NCI-H2029 (cell line): ENCODE results near the gene DCLK1.
A peak's percentile ranks its signal among the peaks of the same experiment; 100 is the strongest.

Experiments
- DNase-seq: peaks from one replicate; lab custom pipeline; 2025; lab: John Stamatoyannopoulos, UW

The DCLK1 gene

DNA sequence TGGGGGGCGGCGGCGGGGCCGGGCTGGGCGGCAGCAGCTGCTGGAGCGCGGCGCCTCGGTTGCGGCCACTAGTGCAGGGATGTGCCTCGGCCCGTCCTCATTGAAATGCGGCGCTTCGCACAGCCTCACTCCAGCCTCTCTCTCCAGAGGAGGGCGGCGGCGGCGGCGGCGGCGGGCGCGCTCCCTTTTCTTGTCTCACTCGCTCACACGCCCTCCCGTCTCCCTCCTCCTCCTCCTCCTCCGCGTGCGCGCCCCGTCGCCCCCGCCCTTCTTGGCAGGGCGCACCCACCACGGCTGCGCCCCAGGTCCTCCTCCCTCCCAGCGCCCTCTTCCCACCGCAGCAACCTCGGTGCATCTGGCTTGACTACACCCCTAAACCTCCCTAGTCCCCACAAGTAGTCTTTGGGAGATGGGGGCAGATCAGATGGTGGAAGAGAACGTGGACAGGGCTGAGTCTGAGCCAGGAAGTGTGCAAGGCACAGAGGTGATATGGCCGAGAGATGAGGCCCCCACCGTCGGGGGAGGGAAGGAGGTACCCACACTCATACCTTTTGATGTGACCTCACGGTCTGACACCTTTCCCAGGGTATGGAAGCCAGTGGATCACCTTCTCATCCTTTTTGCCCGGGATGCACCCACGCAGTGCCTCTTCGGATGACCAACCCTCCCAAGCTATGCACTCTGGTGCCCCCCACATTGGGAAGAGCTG lies at the start of gene DCLK1:
TSS of gene DCLK1 (minus strand) at position 161 of the 709 bp plus-strand sequence.
- DNase-seq, result no peak

DNA sequence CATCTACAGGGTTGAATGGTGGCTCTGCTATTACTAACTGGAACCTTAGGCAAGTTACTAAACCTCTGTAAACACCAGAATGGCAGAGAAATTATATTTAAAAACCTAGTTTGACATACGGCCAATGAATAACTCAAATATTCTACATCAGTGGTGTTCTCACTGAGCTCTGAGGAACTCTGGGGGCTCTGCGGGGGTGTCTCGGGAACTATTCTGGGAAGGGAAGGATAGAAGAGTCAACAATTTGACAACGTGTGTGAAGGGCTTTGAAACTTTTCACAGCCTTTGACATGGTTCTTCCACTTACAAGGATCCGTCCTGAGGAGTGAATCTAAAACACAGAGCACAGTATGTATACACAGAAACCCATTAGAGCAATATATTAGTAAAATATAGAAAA lies 44.4 kb upstream of the DCLK1 start:
- no peak for DNase-seq

DNA sequence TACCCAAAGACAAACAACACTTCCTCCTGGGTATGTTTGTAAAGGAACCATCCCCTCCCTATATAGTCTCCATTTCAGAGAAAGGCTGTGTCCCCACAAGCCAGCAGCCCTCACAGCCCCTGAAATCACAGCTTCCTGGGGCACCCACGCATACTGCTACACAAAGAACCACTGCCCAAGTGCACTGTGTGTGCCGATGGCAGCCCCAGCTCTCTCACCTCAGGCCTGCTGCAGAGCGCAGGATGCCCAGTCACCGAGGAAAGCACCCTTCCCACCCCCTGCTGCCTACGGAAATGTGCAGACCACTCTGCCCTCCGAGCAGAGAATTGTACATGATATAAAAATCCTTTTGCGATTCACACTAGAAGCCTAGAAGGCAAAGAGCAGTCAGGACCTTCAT lies 43.7 kb upstream of the DCLK1 start:
- DNase-seq, result no peak

DNA sequence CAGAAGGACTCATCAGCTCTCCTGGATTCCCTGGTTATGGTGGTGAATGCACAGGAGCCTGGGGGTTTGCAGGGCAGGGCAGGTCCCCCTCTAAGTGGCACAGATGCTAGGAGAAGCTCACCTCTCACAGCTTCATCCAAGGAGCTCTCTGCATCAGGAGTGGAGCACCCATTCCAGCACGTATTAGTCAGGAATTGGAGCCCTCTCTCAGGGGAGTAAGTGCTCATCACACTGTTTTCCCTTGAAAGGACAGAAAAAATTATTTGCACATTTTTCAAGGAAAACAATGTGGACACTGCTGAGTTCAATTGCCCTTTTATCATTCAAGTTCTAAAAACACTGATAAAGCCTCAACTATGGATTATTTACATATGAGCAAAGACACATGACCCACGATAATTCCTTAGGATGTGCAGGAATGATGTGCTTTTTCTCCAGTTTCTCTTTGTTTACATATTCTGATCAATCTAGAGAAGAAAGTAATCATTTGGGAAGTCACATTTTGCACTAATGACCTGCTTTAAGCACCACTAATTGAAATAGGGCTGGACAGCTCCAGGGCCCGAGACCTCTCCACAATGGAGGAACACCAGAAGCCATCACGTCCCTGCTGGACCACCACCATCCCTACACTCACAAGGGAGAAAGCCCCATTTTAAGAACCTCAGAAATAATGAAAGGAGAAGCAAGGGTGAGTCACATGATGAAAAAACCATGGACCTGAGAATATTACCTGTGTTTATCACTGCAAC lies 42.6 kb upstream of the DCLK1 start:
- no peak for DNase-seq

DNA sequence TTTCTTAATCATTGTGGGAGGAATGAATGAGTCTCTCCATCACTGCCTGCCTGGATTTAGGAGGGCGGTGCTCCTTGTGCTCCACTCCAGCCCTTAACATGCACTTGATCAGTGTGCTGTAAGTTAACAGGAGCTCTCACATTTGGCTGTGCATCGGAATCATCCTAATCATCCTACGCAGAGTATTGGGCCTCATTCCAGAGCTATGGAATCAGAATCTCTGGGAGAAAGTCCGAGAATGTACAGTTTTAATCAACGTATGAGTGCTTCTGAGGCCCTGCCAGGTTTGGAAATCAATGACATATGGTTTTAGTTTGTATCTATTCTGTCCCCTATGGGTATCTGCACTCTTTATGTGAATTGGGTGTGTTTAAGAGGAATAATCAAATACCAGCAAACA lies 34.9 kb upstream of the DCLK1 start:
- no peak for DNase-seq

DNA sequence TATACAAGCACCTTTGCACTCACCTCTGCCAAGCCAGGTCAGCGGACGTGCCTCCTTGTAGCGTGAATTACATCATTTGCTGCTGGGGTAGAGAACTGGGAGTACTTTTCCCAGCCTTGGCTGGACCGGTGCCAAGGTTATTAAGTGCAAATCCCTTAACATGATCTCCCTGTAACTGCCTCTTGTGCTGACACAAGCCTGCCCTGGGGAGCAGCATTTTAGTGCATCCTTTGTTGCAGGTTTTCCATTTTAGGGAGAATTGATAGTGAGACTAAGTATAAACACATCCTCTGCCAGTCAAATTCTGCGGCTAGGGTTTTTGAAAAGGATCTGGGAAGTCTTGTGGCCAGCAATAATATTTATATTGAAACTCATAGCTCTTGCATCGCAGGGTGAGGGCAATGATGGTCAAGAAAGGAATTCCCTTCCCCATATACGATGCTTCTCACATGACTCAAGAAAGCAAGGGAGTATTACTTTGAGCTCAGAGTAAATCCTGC lies 32.7 kb upstream of the DCLK1 start:
- peak; percentile 77 for DNase-seq

DNA sequence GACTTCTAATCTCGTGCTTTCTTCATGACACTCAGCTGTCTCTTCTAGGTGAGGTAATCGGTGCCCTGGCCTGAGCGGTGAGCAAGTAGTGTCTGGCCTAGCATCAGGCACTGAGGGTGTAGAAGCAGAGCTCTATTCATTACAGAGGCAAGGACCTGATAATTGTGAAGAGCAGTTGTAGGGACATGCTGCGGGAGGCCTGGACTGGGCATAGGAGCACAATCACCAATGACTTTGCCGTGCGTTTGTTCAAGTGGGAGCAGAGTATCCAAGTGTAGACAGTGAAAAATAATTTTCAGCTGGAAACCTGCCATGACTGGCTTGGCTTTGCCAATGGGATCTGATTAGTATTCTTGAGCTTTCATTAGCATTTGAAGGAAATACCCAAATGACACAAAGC lies 32.1 kb upstream of the DCLK1 start:
- no peak for DNase-seq

DNA sequence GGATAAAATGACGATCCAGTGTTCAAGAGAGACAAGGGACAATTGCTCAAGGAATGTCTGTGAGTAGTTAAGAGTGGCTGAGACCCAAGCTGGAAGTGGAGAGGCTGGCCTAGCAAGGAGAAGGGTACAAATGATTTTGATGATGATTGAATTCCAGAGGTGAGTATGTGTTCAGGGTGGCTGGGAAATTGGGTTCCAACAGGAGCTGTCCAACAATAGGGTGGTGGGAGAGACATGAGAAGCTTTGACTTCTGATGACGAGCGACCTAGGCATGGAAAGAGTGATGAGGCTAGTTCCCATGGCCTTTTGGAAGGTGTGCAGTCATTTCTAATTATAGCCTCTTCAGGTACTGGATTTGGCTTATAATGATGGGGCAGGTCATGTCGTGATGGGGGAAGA lies 29.1 kb upstream of the DCLK1 start:
- no peak for DNase-seq

DNA sequence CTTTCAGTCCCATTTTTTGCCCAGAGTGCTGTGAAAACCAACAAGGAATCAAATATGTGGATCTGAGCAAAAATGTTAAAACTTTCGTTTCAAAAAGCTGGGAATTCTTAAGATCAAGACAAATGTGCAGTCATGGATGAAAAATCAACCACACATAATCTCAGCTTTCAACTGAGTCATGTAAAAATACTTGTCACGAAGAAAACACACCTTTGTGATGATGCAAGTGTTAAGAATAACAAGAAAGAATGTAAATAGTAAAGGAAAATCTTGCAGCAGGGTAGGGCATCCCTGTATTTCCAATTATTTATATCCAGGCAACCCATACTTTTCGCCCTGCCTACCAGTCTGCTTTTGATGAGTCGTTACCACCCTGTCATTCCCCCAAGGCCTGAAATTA lies 27.4 kb upstream of the DCLK1 start:
- DNase-seq, result no peak

DNA sequence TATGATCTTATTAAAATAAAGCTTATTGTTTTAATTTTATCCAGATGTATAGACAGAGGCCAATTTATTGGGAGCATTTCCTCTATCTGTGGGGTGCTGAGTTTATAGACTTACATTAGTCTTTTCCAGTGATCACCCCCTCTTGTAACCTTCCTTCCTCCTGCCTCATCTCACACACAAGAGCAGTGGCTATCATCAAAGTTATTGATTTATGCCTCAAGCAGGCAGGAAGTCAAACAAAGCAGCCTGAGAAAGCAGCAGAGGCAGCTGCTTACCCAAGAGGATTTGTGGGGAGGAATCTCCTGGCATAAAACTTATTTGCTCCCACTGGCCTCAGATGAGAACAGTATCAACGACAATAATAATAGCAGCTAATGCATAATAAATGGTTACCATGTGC lies 26.3 kb upstream of the DCLK1 start:
- no peak for DNase-seq

DNA sequence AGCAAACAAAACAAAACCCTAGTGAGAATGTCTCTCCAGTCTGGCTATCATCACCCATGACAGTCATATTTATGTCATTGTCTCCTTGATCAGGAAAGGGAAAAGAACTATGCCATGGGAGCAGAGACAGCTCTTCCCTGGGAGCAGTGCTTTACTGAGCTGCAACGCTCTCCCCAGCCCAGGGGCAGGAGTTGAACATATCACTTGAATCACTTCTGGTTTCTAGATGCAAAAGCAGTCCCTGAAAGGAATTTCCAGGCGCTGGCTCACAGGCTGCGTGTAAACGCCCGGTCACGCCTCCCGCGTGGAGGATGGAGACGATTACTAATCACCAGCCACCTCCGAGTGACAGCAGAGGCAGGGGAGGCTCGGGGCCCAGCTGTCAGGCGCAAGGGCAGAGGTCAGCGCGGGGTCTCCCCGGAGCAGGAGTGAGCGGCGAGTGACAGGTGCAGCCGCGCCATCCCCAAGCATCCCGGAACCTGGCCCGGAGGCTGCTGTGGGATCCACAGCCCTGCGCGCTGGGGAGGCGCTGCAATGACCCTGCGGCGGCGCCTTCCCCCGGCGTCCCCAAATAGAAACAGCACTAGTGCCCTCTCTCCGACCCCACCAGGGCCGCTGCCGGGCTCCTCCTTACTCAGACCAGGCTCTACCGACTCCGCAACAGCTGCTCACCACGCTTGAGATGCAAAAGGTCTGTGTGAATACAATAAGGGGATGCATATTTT lies 23.5 kb upstream of the DCLK1 start:
- DNase-seq, result no peak

DNA sequence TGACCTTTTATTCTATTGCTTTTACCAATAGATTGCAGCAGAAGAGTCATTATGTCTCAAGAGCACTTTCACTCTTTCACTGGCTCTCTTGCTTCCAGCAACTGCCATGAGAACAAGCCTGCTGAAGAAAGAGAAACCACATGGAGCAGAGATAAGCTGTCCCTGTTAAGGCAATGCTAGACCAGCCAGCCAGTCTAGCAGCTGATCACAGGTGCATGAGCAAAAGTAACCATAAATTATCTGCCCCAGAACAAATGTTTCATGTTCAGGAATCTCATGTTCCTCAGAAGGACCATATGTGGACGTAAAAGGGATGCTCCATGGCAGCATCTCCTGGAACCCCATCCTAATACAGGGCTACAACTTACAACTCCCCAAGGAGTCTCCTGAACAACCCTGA lies 20.4 kb upstream of the DCLK1 start:
- DNase-seq, result no peak

DNA sequence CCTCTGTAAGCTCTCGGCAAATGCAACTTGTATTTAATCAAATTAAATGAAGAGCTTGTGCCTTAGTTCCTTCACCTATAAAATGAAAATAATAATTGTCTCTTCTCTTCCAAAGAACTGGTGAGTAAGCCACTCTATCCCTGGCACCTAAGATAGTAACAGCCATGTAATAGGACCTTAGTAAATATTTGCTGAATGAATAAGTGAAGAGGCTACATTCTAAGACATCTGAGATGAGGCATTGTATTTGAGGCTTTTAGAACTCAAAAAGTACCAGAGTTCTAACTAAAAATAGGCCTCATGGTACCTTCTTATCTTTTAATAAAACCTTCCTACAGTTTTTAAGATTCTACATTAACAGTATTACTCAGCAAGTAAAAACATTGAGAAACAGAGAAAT lies 17.3 kb upstream of the DCLK1 start:
- no peak for DNase-seq

DNA sequence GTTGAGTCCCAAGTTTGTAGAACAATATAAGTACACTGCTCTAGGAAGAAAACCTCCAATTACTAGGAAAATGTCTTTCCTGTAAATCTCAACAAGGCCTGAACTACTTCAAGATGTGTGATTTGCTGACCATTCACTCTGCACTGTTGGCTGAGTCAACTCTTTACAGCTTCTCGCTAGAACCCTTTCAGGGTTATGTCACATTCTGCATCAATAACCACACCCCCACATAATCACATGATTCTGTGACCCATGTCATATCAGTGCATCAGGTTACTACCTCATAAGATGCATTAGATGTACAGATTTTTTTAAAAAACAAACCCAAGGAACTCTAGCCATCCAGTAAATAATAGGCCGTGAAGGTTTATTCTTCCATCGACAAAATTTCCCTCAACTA lies 16.1 kb upstream of the DCLK1 start:
- no peak for DNase-seq

DNA sequence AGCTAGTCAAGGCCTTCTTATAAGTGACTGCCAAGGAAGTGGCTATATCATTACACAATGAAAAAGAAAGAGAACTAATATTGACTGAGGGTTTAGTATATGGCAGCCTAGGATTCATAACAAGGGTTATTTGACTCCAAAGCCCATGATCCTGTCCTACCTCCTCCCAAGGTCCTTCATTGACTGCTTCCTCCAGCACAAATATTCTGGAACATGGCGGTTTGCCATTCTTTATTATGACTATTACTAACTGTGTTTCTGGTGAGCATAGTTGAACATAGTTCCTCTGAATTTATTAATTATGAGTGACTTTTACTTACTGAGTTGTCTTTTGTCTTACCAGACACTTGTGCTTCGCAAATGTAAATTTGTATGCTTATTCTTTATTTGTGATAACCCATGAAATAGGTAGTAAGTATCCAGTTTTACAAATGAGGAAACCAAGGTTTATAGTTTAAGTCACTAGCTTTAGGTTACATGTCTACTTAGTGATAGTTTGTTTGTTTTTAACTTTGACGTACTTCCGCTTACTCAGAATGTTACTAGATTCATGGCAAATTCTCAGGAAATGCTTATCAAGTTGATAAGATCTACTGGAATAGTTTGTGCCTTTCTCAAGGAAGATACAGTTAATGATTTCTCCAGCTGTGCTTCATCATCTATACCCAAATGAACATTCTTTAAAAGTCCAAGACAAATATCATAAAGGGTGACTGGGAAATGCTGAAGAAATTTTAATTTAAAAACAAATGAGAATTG lies 15.5 kb upstream of the DCLK1 start:
- DNase-seq, result no peak

DNA sequence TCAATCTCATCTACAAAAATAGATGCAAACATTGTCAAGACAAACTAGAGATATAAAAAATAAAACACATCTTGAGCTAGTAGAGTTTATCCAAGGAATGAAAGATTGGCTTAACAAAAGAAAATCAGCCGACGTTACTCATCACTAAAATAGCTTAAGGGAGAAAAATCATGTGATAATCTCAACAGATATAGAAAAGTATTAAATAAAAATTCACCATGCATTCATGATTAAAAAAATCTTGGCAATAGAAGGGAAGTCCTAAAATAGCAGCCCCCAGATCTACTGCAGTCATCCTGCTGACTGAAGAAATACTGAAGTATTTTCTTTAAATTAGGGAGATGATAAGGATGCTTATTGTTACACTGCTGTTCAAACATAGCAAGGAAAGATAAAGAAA lies 12.6 kb upstream of the DCLK1 start:
- DNase-seq, result no peak

DNA sequence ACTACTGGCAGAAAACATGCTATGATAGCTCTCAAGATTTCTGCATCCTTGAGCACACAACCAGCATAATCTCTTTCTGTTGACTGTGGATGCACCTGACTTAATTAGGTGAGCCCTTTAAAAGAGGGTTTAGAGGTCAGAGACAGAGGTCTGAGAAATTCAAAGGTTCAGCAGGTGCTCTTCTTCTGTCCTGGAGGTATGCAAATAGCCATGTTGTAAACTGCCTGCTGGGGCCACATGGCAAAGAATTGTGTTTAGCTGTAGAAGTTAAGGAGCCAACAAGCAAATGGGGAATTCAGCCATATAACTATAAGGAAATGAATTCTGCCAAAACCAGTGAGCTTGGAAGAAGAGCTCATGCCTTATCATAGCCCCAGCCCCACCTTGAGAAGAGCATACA lies 11.6 kb upstream of the DCLK1 start:
- no peak for DNase-seq

DNA sequence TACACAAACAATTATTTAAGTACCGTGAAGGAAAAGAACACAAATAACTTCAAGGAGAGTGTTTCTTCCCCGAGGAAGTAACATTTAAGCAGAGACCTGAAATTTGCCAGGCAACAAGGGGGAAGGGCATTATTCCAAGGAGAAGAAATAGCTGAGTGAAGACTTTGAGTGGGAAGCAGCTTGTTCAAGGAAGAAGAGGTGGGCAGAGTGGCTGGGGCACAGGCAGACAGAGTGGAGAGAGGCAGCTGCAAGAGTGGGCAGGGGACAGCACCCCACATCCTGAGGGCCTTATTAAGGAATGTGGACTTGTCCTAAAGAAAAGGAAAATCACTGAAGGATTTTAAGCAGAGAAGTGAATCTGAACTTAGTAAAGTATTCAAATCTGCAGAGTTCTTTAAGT lies 4.7 kb upstream of the DCLK1 start:
- no peak for DNase-seq

DNA sequence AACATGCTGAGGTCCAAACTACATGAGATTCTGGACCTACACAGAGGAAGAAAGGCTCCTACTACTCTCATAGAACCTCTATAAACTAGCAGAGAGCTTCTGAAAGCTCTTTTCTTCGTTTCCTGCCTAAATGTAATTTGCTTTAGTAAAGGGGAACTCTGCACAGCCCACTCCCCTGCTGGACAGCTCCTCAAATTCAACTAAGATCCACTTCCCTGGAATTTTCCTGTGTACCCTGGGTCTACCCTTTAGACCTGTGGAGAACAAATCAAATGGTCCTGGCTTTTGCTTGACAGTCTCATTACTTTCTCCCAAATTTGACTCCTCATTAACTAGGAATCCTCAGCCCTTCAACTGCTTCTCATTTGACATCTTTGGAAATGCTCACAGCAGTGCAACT lies 3.5 kb upstream of the DCLK1 start:
- DNase-seq, result no peak

DNA sequence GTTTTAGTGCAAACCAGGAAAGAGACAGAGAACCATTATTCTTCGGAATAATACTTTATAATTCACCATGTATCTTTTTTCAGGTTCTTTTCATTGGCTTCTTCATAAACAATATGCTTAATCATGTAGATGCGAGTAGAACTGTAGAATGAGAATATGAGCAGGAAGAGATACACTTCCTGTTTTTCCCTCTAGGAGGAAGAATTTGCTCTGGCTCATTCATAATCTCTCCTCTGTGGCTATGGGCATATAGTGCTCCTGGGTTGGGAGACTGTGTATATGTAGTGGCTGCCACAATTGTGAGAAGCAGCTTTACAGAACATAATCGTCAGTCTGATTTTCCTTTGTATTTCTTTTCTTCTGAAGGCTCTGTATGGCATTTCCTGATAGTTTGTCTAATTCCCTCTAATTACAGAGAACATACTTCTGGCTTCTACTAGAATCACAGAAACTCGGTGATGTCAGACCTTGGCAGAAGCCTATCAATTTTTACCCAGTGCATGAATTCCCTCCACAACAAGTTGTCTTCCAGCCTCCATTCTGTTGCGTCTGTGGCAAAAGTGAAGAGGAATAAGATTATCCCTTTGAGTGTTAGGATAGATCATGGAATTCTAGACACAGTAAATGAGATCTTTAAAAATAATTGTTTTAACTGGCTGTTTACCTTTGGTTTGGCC lies 2.9 kb upstream of the DCLK1 start:
- no peak for DNase-seq

DNA sequence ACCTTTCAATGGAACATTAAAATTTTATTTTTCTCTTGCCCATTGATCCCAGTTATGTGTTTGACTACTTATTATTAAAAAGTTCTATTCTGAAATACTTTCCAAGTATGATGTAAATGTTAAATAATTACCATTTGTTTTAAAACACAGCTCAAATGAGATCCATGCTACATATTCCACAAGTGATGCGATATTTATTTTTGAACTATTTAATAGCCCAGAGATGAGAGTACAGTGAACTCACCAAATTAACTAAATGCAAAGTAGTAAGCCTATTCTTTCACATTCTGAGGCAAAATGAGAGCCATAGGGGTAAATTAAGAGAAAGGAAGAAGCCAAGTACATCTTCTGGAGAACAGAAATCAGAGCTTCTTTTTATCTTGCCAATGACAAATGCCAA lies 1.2 kb upstream of the DCLK1 start:
- DNase-seq, result no peak

DNA sequence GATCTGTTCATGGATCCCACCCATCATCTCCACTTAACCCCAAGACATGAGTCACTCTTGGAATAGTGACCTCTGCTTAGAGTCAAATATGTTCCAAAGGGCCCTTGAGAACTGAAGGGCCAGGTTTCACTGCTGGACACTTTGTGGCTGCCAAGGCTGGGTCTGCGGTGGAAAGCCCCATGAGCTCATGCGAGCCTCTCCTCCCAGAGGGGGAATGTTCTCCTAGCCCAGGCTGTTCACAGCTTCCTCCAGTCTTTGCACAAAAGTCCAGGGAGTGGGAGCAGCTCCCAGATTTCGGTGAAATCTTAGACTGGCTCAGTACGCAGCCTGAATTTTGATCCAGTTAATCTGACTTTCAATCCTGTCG lies 732 bp upstream of the DCLK1 start:
- no peak for DNase-seq
